Amniotic epithelial cell (primary cell): ENCODE measurements around the gene FGF14.

Source experiments
- DNase-seq: peaks from one replicate; pipeline ENCODE4 v3.0.0-alpha.2; 2010; ENCODE audit warnings: low read depth

Gene FGF14

DNA sequence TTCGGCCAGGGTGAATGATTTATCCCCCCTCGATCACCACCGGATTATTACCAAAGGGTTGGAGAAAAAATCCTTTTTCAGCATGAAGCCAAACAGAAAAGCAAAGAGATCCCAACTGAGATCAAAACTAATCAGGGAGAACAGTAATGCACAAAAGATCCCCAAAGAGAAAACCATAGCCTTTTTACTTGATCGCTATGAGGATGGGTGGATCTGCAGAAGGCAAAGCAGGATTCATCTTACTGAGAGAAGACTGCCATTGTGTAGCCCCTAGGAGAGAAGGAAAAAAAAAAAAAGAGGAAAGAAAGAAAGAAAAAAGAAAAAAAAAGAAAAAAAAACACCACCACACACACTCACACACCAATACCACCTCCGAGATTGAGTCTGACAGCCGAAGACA lies at the start of gene FGF14:
TSS of gene FGF14 (minus strand) at position 283 of the 400 bp plus-strand sequence.
- DNase-seq, result no peak

DNA sequence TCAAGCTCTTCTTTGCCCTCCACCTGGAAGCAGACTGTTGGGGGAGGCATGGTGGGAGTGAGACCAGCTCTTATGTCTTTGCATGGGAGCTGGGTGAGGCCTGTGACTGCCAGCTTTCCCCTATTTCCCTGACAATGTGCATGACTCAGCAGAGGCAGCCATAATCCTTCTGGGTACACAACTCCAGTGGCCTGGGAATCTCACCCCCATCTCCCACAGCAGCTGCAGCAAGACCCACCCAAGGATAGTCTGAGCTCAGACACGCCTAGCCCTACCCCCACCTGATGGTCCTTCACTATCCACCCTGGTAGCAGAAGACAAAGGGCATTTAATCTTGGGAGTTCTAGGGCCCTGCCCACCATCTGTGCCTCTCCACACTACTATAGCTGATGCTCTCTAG lies 41.4 kb upstream of the FGF14 start:
- no peak for DNase-seq

DNA sequence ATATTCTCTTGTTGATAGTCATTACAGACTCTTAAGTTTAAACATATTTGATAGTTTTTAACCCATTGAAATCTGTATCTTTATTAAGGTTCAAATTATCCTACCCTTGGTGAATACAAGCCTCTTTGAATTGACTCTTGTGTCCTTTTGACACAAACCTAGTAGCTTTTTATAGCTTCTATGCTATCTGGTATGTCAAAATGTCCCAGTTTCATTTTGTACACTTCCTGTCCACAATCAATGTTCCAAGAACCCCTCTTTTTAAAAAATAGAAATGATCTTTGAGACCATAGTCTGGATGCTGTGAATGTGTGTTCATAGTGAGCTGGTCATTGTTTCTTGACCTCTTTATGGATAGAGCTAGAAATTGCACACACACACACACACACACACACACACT lies 39.2 kb upstream of the FGF14 start:
- no peak for DNase-seq

DNA sequence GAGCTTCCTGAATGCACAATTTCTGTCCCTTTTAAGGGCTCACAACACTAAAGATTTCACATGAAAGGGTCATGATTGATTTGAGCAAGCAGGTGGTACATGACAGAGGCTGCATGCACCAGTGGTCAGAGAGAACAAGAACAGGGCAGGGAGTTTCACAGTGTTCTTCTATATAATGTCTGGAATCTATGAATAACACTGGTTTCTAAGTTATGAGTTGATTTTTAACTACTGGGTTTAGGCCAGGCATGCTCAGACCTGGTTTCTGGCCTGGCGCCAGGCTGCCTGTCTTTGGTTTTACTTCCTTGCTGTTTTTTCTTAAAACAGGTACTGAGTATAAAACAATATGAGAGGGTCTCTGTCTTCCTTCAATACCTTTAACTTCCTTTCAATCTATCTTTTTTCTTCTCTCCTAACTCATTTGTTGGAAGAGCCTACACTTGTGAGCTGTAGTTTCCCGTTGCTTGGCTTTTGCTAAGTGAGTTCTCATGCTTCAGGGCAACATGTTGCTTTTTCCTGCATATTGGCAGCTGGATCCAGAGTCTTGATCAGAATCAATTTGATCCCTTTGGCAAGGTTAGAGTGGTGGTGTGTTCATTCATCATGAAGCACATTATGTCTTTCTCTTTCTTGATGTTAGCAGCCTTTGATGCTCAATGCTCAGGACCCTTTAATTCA lies 38.5 kb upstream of the FGF14 start:
- no peak for DNase-seq

DNA sequence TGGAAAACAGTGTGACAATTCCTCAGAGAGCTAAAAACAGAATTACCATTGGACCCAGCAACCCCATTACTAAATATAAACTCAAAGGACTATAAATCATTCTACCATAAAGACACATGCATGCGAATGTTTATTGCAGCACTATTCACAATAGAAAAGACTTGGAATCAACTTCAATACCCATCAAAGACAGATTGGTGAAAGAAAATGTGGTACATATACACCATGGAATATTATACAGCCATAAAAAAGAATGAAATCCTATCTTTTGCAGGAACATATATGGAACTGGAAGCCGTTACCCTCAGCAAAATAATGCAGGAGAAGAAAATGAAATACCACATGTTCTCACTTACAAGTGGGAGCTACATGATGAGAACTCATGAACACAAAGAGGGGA lies 20.8 kb upstream of the FGF14 start:
- DNase-seq, result no peak

DNA sequence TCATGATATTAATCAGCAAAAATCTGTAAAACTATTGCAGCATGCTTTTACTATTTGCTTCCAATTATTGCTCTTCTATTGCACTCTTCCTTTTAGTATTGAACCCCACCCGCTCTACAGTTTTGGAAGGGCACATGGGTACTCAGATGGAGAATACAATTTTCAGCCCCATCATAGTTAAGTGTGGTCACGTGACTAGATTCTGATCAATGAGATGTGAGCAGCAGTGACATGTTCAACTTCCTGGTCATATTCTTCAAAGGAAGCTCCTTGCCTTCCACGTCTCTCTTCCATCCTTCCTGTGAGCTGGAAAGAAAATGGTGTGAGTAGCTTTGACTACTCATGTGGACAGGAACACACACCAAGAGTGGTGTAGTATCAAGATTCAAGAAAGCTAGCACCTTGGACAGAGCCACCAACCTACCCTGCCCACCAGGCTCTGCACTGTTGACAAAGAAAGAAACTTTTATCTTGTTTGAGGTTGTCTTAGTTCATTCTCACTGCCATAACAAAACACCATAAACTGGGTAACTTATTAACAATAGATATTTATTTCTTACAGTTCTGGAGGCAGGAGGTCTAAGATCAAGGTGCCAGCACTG lies 3.8 kb upstream of the FGF14 start:
- peak; percentile 50 for DNase-seq

DNA sequence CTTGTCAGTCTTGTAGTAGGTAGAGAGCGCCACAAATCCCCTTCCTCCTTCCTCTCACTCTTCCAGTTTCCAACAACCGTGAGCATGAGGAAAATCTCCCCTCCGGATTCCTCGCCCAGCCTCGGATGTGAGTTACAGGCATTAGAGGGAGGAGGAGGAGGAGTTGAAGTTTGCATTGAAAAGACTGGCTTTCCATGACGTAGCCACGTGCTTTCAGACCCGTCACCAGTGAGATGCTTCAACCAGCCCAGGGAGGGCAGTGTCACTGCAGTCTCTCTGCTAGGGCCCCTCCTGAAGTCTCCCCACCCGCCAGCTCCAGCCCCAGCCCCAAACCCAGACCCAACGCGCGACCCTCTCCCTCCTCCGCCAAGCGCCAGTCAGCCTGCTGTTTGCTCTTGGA lies 442 bp upstream of the FGF14 start:
- peak; percentile 34 for DNase-seq

DNA sequence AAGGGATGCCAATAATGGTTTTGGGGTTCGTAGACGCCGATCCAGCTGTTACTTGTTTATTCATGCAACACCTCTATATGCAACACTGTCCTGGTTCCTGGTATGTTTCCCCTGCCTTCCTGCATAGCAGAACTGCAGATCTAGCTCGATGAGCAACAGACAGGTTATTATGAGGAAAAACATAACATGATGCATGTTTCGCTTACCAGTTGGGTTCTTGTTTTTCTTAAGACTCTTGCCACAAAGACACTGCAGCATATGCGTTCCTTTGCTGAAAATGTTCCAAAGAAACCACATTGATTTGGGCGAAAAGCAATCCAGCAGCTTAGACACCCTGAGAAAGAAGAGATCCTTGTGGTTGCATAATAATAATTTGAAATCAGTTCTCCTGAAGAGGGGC lies 583 bp downstream of the FGF14 start:
- peak; percentile 10 for DNase-seq

DNA sequence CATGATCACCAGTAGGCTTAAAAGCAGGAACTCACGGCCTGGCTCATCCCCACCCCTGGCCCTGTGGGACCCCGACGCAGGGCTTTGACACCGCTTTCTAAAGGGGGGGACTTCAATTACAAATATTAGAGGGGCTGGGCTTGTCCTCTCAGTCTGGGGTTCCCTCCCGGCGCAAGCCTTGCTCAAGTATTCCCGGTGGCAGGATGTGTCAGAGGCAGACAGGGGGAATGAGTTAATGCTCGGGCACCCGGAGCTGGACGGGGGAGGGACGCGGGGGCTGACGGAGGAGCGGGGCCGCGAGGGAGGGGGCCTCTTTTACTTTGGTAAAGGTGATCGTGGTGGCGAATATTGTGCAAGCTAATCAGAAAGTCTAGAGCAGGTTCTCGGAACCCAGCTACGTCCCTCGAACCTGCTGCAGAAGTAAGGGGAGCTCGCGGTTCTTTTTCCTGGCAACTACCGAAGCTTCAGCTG lies 1.1 kb downstream of the FGF14 start:
- DNase-seq, result no peak

DNA sequence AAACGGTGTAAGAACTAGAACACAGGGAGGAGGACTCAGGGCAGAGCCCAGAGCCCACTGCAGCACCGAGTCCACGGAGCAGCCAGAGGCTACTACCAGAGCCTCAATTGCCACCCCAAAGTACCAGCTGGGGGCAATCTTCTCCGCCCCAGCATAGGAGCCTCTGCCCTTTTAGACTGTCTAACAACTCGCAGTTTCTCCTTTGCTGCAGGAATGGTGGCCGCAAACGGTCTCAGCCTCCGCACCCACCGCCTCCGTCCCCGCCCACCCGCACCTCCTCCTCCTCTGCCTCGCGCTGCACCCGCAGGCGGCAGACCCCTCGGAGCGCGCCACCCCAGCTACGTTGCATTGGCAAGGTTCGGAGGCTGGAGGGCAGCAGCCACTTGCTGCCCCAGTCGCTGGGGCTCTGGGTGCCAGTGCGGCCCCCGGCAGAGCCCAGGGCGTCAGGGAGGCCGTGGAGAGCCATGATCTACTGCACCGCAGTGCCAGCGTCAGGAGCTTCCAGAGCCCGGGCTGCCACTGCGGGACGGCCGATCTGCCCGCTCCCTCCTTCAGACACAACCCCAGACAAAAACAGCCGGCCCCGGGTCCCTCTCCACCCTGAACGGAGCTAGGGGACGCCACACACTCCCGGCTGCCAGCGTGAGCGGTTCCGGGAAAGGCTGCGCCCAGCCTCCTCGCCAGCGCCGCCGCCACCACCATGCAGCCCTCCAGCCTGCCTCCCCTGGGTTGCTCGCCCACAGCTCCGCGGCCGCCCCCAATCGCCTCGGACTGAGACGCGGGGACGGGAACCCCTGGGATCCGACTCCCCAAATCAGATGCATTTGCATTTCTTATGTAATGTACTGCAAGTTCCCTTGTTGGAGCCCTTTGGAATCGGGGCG lies 1.8 kb downstream of the FGF14 start:
- no peak for DNase-seq

DNA sequence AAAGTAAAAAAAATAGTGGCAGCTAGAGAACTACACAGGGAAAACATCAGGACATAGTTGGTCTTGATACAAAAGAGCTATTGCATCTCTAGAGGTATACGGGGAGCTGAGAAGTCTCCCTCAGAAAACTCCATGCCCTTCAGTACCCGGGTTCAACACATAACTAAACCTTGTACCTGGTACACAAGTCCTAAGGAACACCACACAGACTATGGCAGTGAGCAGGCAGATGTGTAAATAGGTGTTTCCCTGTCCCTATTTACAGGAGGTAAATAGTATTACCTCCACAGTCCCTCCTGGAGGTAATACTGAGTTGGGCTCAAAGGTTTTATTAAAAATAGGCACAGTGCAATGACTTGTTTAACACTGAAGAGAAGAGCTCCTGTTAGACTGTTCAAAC lies 5.9 kb downstream of the FGF14 start:
- no peak for DNase-seq

DNA sequence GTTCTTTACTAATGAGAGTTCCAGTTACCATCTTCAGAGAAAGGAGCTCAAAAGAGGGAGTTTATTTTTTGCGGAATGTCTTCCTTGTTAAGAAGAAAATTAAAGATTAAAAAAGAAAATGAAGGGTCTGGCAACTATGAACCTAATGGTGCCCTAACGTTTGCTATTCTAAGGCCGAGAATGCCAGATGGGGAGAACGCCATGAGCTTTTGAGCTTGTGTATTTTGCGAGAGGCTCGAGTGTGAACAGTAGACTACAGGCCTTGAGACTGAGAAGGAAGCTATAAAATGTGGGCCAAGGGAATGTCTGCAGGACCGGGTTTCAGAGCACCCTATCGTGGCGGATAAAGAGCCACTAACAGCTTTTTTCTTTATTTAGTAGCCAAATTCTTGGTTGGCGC lies 6.7 kb downstream of the FGF14 start:
- no peak for DNase-seq

DNA sequence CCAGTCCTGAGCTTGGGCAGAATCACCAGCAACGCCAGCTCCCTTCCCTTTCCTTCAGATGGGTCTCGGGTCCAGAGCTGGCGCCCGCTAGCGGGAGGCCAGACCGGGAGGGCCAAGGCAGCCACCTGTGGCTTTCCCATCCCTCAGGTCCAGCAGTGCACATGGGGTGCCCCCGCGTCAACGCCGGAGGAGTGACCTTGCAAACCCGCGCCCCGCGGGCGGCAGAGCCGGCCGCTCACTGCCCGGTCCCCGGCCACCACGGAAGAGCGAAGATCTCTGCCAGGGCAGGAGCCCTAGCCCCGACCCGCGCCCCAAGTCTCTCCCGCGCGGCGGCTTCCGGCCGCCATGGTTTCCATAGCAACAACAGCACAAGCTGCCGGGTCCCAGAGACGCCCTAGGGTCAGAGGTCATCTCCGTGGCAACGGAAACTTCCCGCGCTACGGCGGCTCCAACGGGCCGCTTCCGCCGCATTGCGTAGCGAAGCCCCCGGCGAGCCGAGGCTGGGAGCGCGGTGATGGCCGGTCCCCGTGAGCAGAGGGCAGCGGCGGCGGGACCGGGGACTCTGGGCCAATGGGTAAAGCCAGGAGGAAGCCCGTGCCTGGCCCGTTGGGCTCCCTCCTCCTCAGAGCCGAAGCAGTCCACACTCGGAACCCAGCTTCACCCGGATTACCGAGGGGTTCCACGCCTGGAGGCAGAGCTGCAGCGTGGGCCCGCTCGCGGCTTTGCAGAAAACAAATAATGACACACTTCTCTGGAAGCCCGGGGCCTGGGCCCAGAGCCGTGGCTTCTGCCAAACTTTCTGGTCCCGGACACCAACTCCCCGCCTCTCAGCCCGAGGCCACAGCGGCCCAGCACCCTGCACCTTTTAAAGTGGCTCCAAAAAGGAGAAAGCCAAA lies 7.4 kb downstream of the FGF14 start:
- DNase-seq, result peak; percentile 88

DNA sequence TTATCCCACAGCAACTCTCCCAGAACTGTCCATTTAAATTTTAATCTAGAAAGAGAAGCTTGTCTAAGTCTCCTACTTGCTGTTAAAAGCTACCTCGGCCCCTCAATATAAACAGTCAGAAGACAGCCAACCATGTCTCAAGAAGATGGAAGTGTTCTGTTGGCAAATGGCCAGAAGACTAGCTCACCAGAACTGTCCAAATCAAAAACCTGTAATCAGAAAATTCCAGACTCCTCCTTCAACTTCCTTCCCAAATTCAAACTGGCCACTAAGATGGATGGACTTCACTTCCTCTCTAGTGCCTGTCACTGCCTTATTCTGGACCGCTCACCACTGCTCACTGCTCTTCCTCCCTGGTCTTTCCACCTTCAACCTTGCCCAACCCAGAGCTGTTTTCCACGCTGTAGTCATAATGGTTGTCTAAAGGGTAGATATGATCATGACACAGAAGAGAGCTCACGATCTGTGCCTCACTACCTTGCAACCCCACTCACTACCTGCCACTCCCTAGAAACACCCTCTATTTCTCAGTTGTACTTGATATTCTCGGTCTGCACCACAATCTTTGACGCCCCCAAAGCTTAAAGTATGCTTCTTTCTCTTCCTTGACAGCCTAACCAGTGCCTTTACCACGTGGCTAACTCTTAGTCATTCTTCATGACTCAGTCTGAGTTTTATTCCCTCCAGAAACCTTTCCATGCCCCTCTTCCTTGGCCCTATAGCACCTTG lies 9.2 kb downstream of the FGF14 start:
- no peak for DNase-seq

DNA sequence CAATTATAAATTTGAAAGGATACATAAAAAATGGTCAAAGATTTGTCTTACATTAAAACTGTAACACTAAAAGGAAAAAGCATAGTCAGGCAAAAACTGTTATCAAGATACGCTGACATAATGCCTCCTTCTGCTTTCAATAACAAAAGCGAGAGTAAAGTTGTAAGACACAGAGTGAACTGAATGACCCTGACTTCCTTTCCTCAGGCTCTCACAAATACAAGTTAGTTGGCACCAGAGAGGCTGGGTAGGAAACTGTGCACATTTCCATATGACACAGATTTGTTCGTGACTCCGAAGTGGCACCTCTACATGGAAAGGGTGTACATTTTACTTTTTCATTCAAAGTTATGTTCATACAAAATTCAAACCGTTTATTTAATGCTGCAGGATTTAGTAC lies 15.4 kb downstream of the FGF14 start:
- DNase-seq, result no peak

DNA sequence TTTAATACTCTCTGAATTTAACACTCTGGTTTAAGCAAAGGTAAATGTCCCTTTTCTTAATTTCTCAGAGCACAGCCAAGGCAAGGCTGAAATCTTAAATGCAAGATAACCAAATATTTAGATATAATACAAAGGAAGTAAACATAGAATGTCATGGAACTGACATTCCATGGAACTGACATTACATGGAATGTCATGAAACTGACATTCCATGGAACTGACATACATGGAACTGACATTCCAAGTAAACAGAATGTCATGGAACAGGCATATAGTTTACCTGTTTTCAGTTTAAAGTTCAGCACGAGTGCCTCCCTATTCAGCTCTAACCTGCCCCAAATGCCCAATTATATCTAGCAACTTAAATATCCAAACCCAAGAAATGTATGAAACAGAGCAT lies 21.8 kb downstream of the FGF14 start:
- DNase-seq, result no peak

DNA sequence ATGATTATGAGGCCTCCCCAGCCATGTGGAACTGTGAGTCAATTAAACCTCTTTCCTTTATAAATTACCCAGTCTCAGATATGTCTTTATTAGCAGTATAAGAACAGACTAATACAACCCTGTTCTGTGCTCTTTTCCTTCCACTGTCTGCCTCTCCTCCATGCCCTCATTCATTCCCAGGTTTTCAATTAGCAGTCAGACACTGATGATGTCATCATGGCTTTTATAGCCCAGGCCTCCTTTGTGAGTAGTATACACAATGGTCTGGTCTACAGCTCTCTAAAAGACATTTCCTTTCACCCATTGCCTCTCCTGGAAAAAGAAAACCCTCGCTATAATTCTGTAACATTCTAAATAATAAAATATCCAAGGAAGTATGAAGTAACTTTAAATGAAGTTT lies 25.5 kb downstream of the FGF14 start:
- no peak for DNase-seq

DNA sequence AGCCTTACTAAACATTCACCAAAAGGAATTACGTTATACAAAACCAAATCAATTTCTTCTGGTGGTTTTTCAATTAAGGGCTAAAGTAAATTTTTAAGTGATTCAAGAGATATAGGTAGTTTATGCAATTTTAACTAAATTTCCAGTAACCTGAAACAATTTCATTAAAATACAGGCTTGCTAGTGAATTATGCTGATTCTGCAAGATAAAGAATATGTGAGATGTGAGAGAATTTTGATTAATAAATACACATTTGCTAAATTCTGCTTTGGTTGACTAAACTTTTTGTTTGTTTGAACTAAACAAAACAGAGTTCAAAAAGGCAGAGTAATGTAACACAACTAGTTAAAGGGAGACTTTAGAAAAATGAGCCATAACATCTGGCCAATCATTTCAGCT lies 27.1 kb downstream of the FGF14 start:
- DNase-seq, result no peak

DNA sequence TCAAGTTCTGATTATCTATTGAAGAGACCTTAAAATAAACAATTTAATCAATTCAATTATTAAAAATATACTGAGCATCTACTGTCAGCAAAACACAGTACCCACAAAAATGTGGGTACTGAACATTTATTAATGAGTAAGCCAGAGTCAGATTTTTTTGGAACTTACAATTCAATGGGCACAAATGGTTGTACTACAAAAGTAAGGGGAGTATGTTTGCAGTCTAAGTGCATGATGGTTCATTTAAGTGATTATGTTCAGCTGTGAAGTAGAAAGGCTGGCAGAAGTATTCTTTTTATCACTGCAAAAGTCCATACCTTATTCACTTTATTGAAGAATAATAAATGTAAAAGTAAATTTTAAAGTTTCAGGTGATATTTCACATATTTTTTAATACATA lies 27.6 kb downstream of the FGF14 start:
- no peak for DNase-seq

DNA sequence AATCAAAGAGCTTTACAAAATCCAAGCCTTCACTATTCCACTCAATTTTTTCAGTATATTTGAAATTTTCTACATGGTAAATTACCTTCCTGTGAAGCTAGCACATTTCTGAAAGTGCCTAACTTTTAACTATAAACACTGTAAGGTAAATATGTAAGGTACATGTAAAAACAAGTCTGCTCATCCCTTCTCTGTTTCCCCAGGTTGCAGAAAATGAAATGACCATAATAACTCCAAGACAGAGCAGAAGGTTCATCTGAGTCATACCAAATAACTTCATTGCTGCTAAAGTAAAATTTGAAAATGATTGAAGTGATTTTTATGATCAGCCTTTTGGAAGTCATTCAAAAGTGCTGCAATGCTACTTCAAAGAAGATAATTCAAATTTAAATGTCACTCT lies 28.6 kb downstream of the FGF14 start:
- no peak for DNase-seq

DNA sequence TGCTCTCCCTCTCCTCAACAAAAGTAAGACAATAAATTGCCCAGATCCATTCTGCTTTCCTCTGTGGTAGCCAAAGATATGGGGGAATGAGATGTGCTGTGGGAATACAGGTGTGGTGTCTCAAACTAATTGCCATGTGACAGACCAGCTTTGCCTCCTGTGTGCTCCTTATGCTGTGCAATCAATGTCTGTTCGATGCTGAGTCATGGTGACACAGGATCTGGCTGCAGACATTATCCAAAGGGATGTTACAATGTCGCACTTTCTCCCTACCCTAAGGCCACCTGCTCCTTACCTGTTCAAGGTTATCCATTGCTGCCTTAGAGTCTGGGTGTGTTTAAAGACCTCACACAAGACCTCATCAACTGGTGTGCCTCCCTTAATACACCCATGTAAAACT lies 32.5 kb downstream of the FGF14 start:
- DNase-seq, result no peak
